Activated T-cell treated with anti-CD3 and anti-CD28 coated beads for 4 hours (primary cell): ENCODE data around the gene FSTL4.
A peak's percentile ranks its signal among the peaks of the same experiment; 100 is the strongest.

Source experiments
- DNase-seq: peaks from one replicate; pipeline ENCODE4 v3.0.0-alpha.2; 2020

FSTL4 gene

GRCh38 chr5:133610489-133611356 lies 1.6 kb downstream of the FSTL4 start:
- no peak for DNase-seq

GRCh38 chr5:133607451-133607850 lies 4.9 kb downstream of the FSTL4 start:
- DNase-seq = no peak

- no peak for DNase-seq
Observed at GRCh38 chr5:133606835-133607234, 5.5 kb downstream of the FSTL4 start.

GRCh38 chr5:133605323-133605722 lies 7.0 kb downstream of the FSTL4 start:
- no peak for DNase-seq

GRCh38 chr5:133603711-133604110 lies 8.6 kb downstream of the FSTL4 start:
- DNase-seq = no peak

- no peak for DNase-seq
Observed at GRCh38 chr5:133602835-133603380, 9.4 kb downstream of the FSTL4 start.

GRCh38 chr5:133599600-133599999 lies 12.7 kb downstream of the FSTL4 start:
- DNase-seq = no peak

- DNase-seq = no peak
Observed at GRCh38 chr5:133599044-133599443, 13.3 kb downstream of the FSTL4 start.

- DNase-seq = no peak
Observed at GRCh38 chr5:133596049-133596448, 16.3 kb downstream of the FSTL4 start.

GRCh38 chr5:133595465-133595864 lies 16.9 kb downstream of the FSTL4 start:
- no peak for DNase-seq

- no peak for DNase-seq
Observed at GRCh38 chr5:133589286-133589685, 23.1 kb downstream of the FSTL4 start.

- no peak for DNase-seq
Observed at GRCh38 chr5:133582971-133583370, 29.4 kb downstream of the FSTL4 start.

GRCh38 chr5:133581918-133582317 lies 30.4 kb downstream of the FSTL4 start:
- no peak for DNase-seq

- no peak for DNase-seq
Observed at GRCh38 chr5:133581348-133581747, 31.0 kb downstream of the FSTL4 start.

GRCh38 chr5:133580618-133581017 lies 31.7 kb downstream of the FSTL4 start:
- no peak for DNase-seq

- DNase-seq = no peak
Observed at GRCh38 chr5:133579766-133580165, 32.6 kb downstream of the FSTL4 start.

GRCh38 chr5:133569347-133569746 lies 43.0 kb downstream of the FSTL4 start:
- DNase-seq = no peak

- DNase-seq = no peak
Observed at GRCh38 chr5:133565993-133566392, 46.3 kb downstream of the FSTL4 start.

- DNase-seq = no peak
Observed at GRCh38 chr5:133564921-133565565, 47.3 kb downstream of the FSTL4 start.

GRCh38 chr5:133562554-133562953 lies 49.8 kb downstream of the FSTL4 start:
- no peak for DNase-seq

- no peak for DNase-seq
Observed at GRCh38 chr5:133559960-133560359, 52.4 kb downstream of the FSTL4 start.

GRCh38 chr5:133556551-133556950 lies 55.8 kb downstream of the FSTL4 start:
- DNase-seq = no peak

GRCh38 chr5:133554279-133554678 lies 58.1 kb downstream of the FSTL4 start:
- no peak for DNase-seq

- DNase-seq = peak; percentile 20
Observed at GRCh38 chr5:133552925-133553525, 59.3 kb downstream of the FSTL4 start.
